GM21381 (cell line): ENCODE measurements around the gene CKS1B.

Experiments used
- ATAC-seq: cut with Tn5 transposase; IDR thresholded peaks from one replicate; pipeline ENCODE4 v1.9.1; 2021; ENCODE audit warnings: mild to moderate bottlenecking, moderate library complexity; ENCODE audit not compliant: unreplicated experiment

The CKS1B gene

GRCh38 chr1:154945962-154946850 is 28.3 kb upstream of the CKS1B start:
- no peak for ATAC-seq

- ATAC-seq: no peak
Observed at GRCh38 chr1:154948079-154948478, 26.4 kb upstream of the CKS1B start.

GRCh38 chr1:154951901-154952657 is 22.4 kb upstream of the CKS1B start:
- no peak for ATAC-seq

GRCh38 chr1:154952664-154953063 is 21.8 kb upstream of the CKS1B start:
- ATAC-seq: no peak

- ATAC-seq: no peak
Observed at GRCh38 chr1:154953611-154954038, 20.9 kb upstream of the CKS1B start.

- no peak for ATAC-seq
Observed at GRCh38 chr1:154954541-154954940, 19.9 kb upstream of the CKS1B start.

GRCh38 chr1:154955039-154955717 is 19.3 kb upstream of the CKS1B start:
- ATAC-seq: peak; percentile 56

GRCh38 chr1:154955718-154956543 is 18.6 kb upstream of the CKS1B start, which contains the start of gene PBXIP1:
Gene PBXIP1 (minus strand): TSS chr1:154956099. CDS start chr1:154953721, 2,378 bp downstream.
- ATAC-seq: peak; percentile 49

- ATAC-seq: no peak
Observed at GRCh38 chr1:154956544-154956941, 17.9 kb upstream of the CKS1B start.

- no peak for ATAC-seq
Observed at GRCh38 chr1:154957091-154957657, 17.3 kb upstream of the CKS1B start.

- no peak for ATAC-seq
Observed at GRCh38 chr1:154958036-154958435, 16.4 kb upstream of the CKS1B start.

GRCh38 chr1:154958681-154959425 is 15.6 kb upstream of the CKS1B start:
- no peak for ATAC-seq

- ATAC-seq: no peak
Observed at GRCh38 chr1:154959426-154959780, 15.1 kb upstream of the CKS1B start.

- no peak for ATAC-seq
Observed at GRCh38 chr1:154960446-154961136, 13.9 kb upstream of the CKS1B start.

- ATAC-seq: peak; percentile 70
Observed at GRCh38 chr1:154961207-154962155, 13.0 kb upstream of the CKS1B start, which contains the start of gene PYGO2. Gene PYGO2 (minus strand): TSS chr1:154961782. CDS start chr1:154961576, 206 bp downstream.

- no peak for ATAC-seq
Observed at GRCh38 chr1:154962156-154962749, 12.2 kb upstream of the CKS1B start.

GRCh38 chr1:154962795-154963330 is 11.6 kb upstream of the CKS1B start:
- ATAC-seq: no peak
